Measurements from ENCODE around the gene SMS. TPM values are rescaled to one million over a fixed set of nuclear protein-coding genes. Genes with fewer than 3 reads are reported as not detected.

The SMS gene
- total RNA-seq, 1 experiment from 2014 or later: 172 TPM

DNA sequence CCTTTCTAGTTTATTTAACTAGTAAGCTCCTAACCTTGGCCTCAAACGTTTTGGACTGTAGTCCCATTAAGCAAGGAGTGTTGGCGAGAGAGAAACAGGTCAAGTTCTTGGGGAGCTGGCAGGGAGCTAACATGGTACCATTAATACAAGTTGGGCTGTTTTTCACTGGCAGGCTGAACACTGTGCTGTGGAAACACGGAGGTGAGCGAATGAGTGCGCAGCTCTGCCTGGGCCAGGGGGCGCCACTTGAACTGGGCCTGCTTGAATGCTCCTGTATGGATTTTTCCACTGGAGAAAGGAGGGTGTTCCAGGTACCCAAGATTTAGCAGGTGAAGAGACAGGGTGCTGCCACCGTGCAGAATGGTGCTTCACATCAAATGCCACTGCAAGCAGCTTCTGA is 7.4 kb upstream of the SMS start:
- peak overlapping the region; percentile 82 for H3K27ac ChIP-seq (ENCODE audit: low read length)
- H3K9me3 ChIP-seq (ENCODE audit: control insufficient read depth, insufficient read depth, low read depth, low read length): no peaks in the 10 kb centered on the region
- no TSS peak for BruUV-seq (replicated peaks)
- peaks cover 5% of the 10 kb centered on the region; the same call in 1 of the 2 replicates for H3K4me1 ChIP-seq (ENCODE audit: control insufficient read depth, insufficient read depth, low read length)
- intact Hi-C loops (cut with micrococcal nuclease; ENCODE audit: unreplicated experiment) (no loop called here), in situ Hi-C loops (cut with HindIII; ENCODE audit: low pct_unique_long_range_greater_than_20kb, low sequenced_read_pairs) (no loop called here)
- no peaks in the 10 kb centered on the region for H3K36me3 ChIP-seq (ENCODE audit: control insufficient read depth, insufficient read depth, low read length)
- no peak for DNase-seq (ENCODE audit: low read depth, low spot score)
- peak; percentile 82 for ATAC-seq
- POLR2A ChIA-PET: no interaction called here
- H3K4me3 ChIP-seq (ENCODE audit: low read depth in 2 of 2, low read length in 2 of 2): no peak overlapping the region
- H3K27me3 ChIP-seq (ENCODE audit: control insufficient read depth, insufficient read depth, low read length): no peaks in the 10 kb centered on the region
- peak; percentile 56 for TF ChIP-seq CTCF (IDR thresholded peaks at IDR 0.05)
- no peak for TF ChIP-seq TCF7L2 (IDR thresholded peaks at IDR 0.05; ENCODE audit: low read depth, low read length)
- TF ChIP-seq SIN3A (IDR thresholded peaks at IDR 0.05; ENCODE audit: borderline replicate concordance, insufficient read depth, low read depth, low read length): no peak
- CTCF ChIA-PET: no interaction called here

GRCh38 chrX:21934414-21934813 is 6.1 kb upstream of the SMS start:
- no TSS peak for BruUV-seq (replicated peaks)
- Histone ChIP-seq H3K27me3 (ENCODE audit: control insufficient read depth, insufficient read depth, low read length) (no peaks in the 10 kb centered on the region), H3K27ac (ENCODE audit: low read length) (peak overlapping the region; percentile 39; the same call in 1 of the 2 replicates), H3K4me1 (ENCODE audit: control insufficient read depth, insufficient read depth, low read length) (peaks cover 5% of the 10 kb centered on the region; the same call in 1 of the 2 replicates), H3K9me3 (ENCODE audit: control insufficient read depth, insufficient read depth, low read depth, low read length) (no peaks in the 10 kb centered on the region), H3K4me3 (ENCODE audit: low read depth in 2 of 2, low read length in 2 of 2) (no peak overlapping the region), H3K36me3 (ENCODE audit: control insufficient read depth, insufficient read depth, low read length) (no peaks in the 10 kb centered on the region)
- no peak for TF ChIP-seq TCF7L2 (IDR thresholded peaks at IDR 0.05; ENCODE audit: low read depth, low read length)
- no peak for TF ChIP-seq SIN3A (IDR thresholded peaks at IDR 0.05; ENCODE audit: borderline replicate concordance, insufficient read depth, low read depth, low read length)
- TF ChIP-seq, protein P1, sequence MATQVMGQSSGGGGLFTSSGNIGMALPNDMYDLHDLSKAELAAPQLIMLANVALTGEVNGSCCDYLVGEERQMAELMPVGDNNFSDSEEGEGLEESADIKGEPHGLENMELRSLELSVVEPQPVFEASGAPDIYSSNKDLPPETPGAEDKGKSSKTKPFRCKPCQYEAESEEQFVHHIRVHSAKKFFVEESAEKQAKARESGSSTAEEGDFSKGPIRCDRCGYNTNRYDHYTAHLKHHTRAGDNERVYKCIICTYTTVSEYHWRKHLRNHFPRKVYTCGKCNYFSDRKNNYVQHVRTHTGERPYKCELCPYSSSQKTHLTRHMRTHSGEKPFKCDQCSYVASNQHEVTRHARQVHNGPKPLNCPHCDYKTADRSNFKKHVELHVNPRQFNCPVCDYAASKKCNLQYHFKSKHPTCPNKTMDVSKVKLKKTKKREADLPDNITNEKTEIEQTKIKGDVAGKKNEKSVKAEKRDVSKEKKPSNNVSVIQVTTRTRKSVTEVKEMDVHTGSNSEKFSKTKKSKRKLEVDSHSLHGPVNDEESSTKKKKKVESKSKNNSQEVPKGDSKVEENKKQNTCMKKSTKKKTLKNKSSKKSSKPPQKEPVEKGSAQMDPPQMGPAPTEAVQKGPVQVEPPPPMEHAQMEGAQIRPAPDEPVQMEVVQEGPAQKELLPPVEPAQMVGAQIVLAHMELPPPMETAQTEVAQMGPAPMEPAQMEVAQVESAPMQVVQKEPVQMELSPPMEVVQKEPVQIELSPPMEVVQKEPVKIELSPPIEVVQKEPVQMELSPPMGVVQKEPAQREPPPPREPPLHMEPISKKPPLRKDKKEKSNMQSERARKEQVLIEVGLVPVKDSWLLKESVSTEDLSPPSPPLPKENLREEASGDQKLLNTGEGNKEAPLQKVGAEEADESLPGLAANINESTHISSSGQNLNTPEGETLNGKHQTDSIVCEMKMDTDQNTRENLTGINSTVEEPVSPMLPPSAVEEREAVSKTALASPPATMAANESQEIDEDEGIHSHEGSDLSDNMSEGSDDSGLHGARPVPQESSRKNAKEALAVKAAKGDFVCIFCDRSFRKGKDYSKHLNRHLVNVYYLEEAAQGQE (IDR thresholded peaks at IDR 0.05; ENCODE audit: insufficient read depth in 1 of 2, low read depth in 2 of 2, low read length in 1 of 2): no peak
- no peak for TF ChIP-seq CTCF (IDR thresholded peaks at IDR 0.05)
- no peak for TF ChIP-seq POLR2AphosphoS5 (IDR thresholded peaks at IDR 0.05; ENCODE audit: low read depth, low read length)
- ATAC-seq (no peak), DNase-seq (ENCODE audit: low read depth, low spot score) (no peak)
- intact Hi-C loops (cut with micrococcal nuclease; ENCODE audit: unreplicated experiment): no loop called here
- in situ Hi-C loops (cut with HindIII; ENCODE audit: low pct_unique_long_range_greater_than_20kb, low sequenced_read_pairs): no loop called here
- CTCF ChIA-PET: no interaction called here
- POLR2A ChIA-PET: no interaction called here
